GM23338 (cell line): ENCODE measurements around the gene SNX9. TPM values are rescaled to one million over a fixed set of nuclear protein-coding genes. Genes with fewer than 3 reads are reported as not detected.

Experiments used
- ATAC-seq: fragments of 200-7000 bp; cut with Tn5 transposase; 3 replicates; pipeline ENCODE4 v1.9.1; 2020
- DNase-seq: peaks from one replicate; pipeline ENCODE4 v3.0.0-alpha.2; 2015; ENCODE audit warnings: low spot score
- H2AFZ ChIP-seq: fragments of 200-600 bp; sonication (generic); 2 replicates; pipeline ENCODE4 v1.8.0; 2016; ENCODE audit warnings: antibody characterized with exemption, mild to moderate bottlenecking, moderate library complexity
- H3F3A ChIP-seq: fragments of 200-600 bp; sonication (generic); replicated peaks from 2 replicates; pipeline ENCODE4 v1.8.0; 2017; ENCODE audit warnings: antibody characterized with exemption, mixed run types, low read depth
- H3K27ac ChIP-seq: fragments of 200-600 bp; sonication (generic); 2 replicates; pipeline ENCODE4 v1.6.1; 2016; ENCODE audit warnings: low read depth
- H3K27me3 ChIP-seq: fragments of 200-600 bp; sonication (generic); 2 replicates; pipeline ENCODE4 v1.8.0; 2016; ENCODE audit warnings: mild to moderate bottlenecking, mixed run types, moderate library complexity; ENCODE audit not compliant: insufficient read depth
- H3K36me3 ChIP-seq: fragments of 200-600 bp; sonication (generic); 2 replicates; pipeline ENCODE4 v1.8.0; 2016; ENCODE audit warnings: mild to moderate bottlenecking; ENCODE audit not compliant: insufficient read depth
- H3K4me1 ChIP-seq: fragments of 200-600 bp; sonication (generic); 2 replicates; pipeline ENCODE4 v1.8.0; 2016; ENCODE audit warnings: mild to moderate bottlenecking, moderate library complexity; ENCODE audit not compliant: insufficient read depth
- H3K4me2 ChIP-seq: fragments of 200-600 bp; sonication (generic); 2 replicates; pipeline ENCODE4 v1.7.1; 2017; ENCODE audit warnings: mixed run types
- H3K4me3 ChIP-seq: fragments of 200-600 bp; sonication (generic); 2 replicates; pipeline ENCODE4 v1.6.1; 2016; ENCODE audit warnings: mixed run types
- H3K79me2 ChIP-seq: fragments of 200-600 bp; sonication (generic); replicated peaks from 2 replicates; pipeline ENCODE4 v1.8.0; 2017; ENCODE audit warnings: mild to moderate bottlenecking; ENCODE audit not compliant: insufficient read depth
- H3K9me2 ChIP-seq: fragments of 200-600 bp; sonication (generic); 2 replicates; pipeline ENCODE4 v1.8.0; 2017; ENCODE audit not compliant: insufficient read depth
- H4K20me1 ChIP-seq: fragments of 200-600 bp; sonication (generic); replicated peaks from 2 replicates; pipeline ENCODE4 v1.8.0; 2017; ENCODE audit warnings: mild to moderate bottlenecking; ENCODE audit not compliant: insufficient read depth
- H3K27ac Mint-ChIP-seq: 2 replicates; pipeline ENCODE4 v1.8.0; 2020; ENCODE audit warnings: inconsistent platforms, mild to moderate bottlenecking, moderate library complexity, mixed read lengths
- H3K27me3 Mint-ChIP-seq: 3 replicates; pipeline ENCODE4 v1.8.0; 2022; ENCODE audit warnings: low read depth, mild to moderate bottlenecking, moderate library complexity, mixed read lengths, inconsistent platforms; ENCODE audit not compliant: insufficient read depth, poor library complexity
- H3K36me3 Mint-ChIP-seq: 3 replicates; pipeline ENCODE4 v1.8.0; 2021; ENCODE audit warnings: low read depth, mild to moderate bottlenecking, inconsistent platforms, moderate library complexity, mixed read lengths
- H3K4me1 Mint-ChIP-seq: 3 replicates; pipeline ENCODE4 v1.8.0; 2020; ENCODE audit warnings: mild to moderate bottlenecking, inconsistent platforms, mixed read lengths
- H3K4me3 Mint-ChIP-seq: 3 replicates; pipeline ENCODE4 v1.8.0; 2021; ENCODE audit warnings: moderate library complexity, mild to moderate bottlenecking, inconsistent platforms, mixed read lengths
- H3K9me3 Mint-ChIP-seq: 3 replicates; pipeline ENCODE4 v1.8.0; 2020; ENCODE audit warnings: moderate library complexity, mild to moderate bottlenecking, inconsistent platforms, mixed read lengths
- CREB1 ChIP-seq: fragments of 250-450 bp; sonication (Bioruptor Pico); IDR thresholded peaks from 2 replicates; pipeline ENCODE4 v1.5.0; 2020; ENCODE audit warnings: low read depth, mild to moderate bottlenecking, moderate library complexity
- CTCF ChIP-seq, 2 experiments: fragments of 200-600 bp in 1 of 2; sonication (generic) in 1 of 2; conservative IDR thresholded peaks; 2 replicates each; pipeline versions ENCODE4 v1.5.1 to v1.6.1; 2016 to 2017; ENCODE audit warnings: antibody characterized with exemption in 2 of 2, low read depth in 2 of 2, mild to moderate bottlenecking in 2 of 2, moderate library complexity in 1 of 2
- EZH2 ChIP-seq: fragments of 200-600 bp; sonication (generic); IDR thresholded peaks from one replicate; pipeline ENCODE4 v1.8.0; 2017; ENCODE audit warnings: antibody characterized with exemption, mild to moderate bottlenecking, low read depth; ENCODE audit not compliant: unreplicated experiment
- EZH2phosphoT487 ChIP-seq: fragments of 200-600 bp; sonication (generic); IDR thresholded peaks from one replicate; pipeline ENCODE4 v1.8.1; 2018; ENCODE audit warnings: antibody characterized with exemption; ENCODE audit not compliant: unreplicated experiment
- JUNB ChIP-seq: IDR thresholded peaks from one replicate; pipeline ENCODE4 v1.6.1; 2016; ENCODE audit warnings: antibody characterized with exemption; ENCODE audit not compliant: unreplicated experiment
- NANOG ChIP-seq: IDR thresholded peaks from 2 replicates; pipeline ENCODE4 v1.6.1; 2016; ENCODE audit warnings: antibody characterized with exemption, borderline replicate concordance
- POLR2AphosphoS5 ChIP-seq: IDR thresholded peaks from 2 replicates; pipeline ENCODE4 v1.6.1; 2016; ENCODE audit warnings: antibody characterized with exemption, low read depth
- STAT1 ChIP-seq: IDR thresholded peaks from one replicate; pipeline ENCODE4 v1.6.1; 2016; ENCODE audit warnings: antibody characterized with exemption; ENCODE audit not compliant: unreplicated experiment
- ZNF114 ChIP-seq: fragments of 250-450 bp; sonication (Bioruptor Pico); IDR thresholded peaks from 2 replicates; pipeline ENCODE4 v1.5.0; 2020; ENCODE audit warnings: mild to moderate bottlenecking, moderate library complexity
- ZNF331 ChIP-seq: fragments of 250-450 bp; sonication (Bioruptor Pico); IDR thresholded peaks from 2 replicates; pipeline ENCODE4 v1.5.0; 2020; ENCODE audit warnings: low read depth, mild to moderate bottlenecking, moderate library complexity
- ZNF462 ChIP-seq: fragments of 250-450 bp; sonication (Bioruptor Pico); IDR thresholded peaks from 2 replicates; pipeline ENCODE4 v1.5.0; 2020; ENCODE audit warnings: mild to moderate bottlenecking, moderate library complexity
- polyA plus RNA-seq: library from polyadenylated mRNA; unstranded; fragments of >200 nt; fragmentation: Nextera tagmentation; extraction: Ambion mirVana; gene quantifications from 2 replicates; pipeline ENCODE4 v1.2.1, GENCODE V29; 2016
- total RNA-seq: library from RNA; depleted of rRNA; stranded (reverse); fragments of >200 nt; shearing (Covaris generic); gene quantifications from 2 replicates; pipeline ENCODE4 v1.2.3, GENCODE V29; 2014

The SNX9 gene
- total and polyA plus RNA-seq, 2 experiments from 2014 or later = 18.4 to 23.3 TPM

GRCh38 chr6:157955675-157956074 is 132.6 kb downstream of the SNX9 start:
- Histone ChIP-seq H3K4me1 (0 out of 2 replicates have a peak, but pooled peaks cover 10% of the 10 kb centered on the region), H2AFZ (no peak overlapping the region), H3K36me3 (no peaks in the 10 kb centered on the region), H3K27ac (no peak overlapping the region), H3K9me2 (no peaks in the 10 kb centered on the region), H3K27me3 (no peaks in the 10 kb centered on the region), H4K20me1 (no peaks in the 10 kb centered on the region), H3F3A (no peaks in the 10 kb centered on the region), H3K4me2 (no peak overlapping the region), H3K79me2 (no peaks in the 10 kb centered on the region), H3K4me3 (no peak overlapping the region)
- no peak for TF ChIP-seq EZH2phosphoT487
- no peak for TF ChIP-seq ZNF331 (CRISPR knock-in tag)
- TF ChIP-seq CTCF (conservative IDR thresholded peaks at IDR 0.05; ENCODE audit: low read depth in 2 of 2) = no peak
- TF ChIP-seq CREB1 (CRISPR knock-in tag) = no peak
- TF ChIP-seq EZH2 = no peak
- TF ChIP-seq ZNF114 = no peak
- TF ChIP-seq JUNB = no peak
- no peak for TF ChIP-seq POLR2AphosphoS5
- no peak for TF ChIP-seq NANOG
- TF ChIP-seq ZNF462 (CRISPR knock-in tag) = no peak
- no peak for TF ChIP-seq STAT1
- ATAC-seq (no peak), DNase-seq (no peak)
- no peak overlapping the region for H3K4me3 Mint-ChIP-seq
- H3K9me3 Mint-ChIP-seq = peaks cover 26% of the 10 kb centered on the region
- peaks cover 6% of the 10 kb centered on the region for H3K27me3 Mint-ChIP-seq
- no peak overlapping the region for H3K27ac Mint-ChIP-seq
- peaks cover 9% of the 10 kb centered on the region for H3K4me1 Mint-ChIP-seq
- H3K36me3 Mint-ChIP-seq = peaks cover 21% of the 10 kb centered on the region
